NCI-H146 (cell line): ENCODE measurements around the gene LRRC75A.
"Not testable (repeated sequence)": the region's sequence is repeated elsewhere in the genome, so short reads cannot be mapped to it uniquely, and the experiment has no call there.

Experiments used
- DNase-seq: peaks from one replicate; lab custom pipeline; 2025; lab: John Stamatoyannopoulos, UW

The LRRC75A gene

GRCh38 chr17:16491703-16492612 is at the start of gene LRRC75A:
Gene LRRC75A, minus strand, starts transcription at chr17:16492193. Its CDS starts 203 bp downstream, at chr17:16491990.
- DNase-seq: peak; percentile 73

- DNase-seq: no peak
These were observed 45.1 kb upstream of the LRRC75A start for GRCh38 chr17:16537130-16537458.

GRCh38 chr17:16534236-16534635 is 42.2 kb upstream of the LRRC75A start:
- no peak for DNase-seq

- no peak for DNase-seq
These were observed 37.9 kb upstream of the LRRC75A start for GRCh38 chr17:16529906-16530305.

GRCh38 chr17:16527298-16527697 is 35.3 kb upstream of the LRRC75A start:
- DNase-seq: no peak

GRCh38 chr17:16525556-16525955 is 33.6 kb upstream of the LRRC75A start:
- not testable (repeated sequence) for DNase-seq

- peak; percentile 85 for DNase-seq
These were observed 29.2 kb upstream of the LRRC75A start for GRCh38 chr17:16521070-16521727.

GRCh38 chr17:16519021-16519420 is 27.0 kb upstream of the LRRC75A start:
- DNase-seq: no peak

GRCh38 chr17:16517477-16517876 is 25.5 kb upstream of the LRRC75A start:
- no peak for DNase-seq

- DNase-seq: peak; percentile 48
These were observed 24.6 kb upstream of the LRRC75A start for GRCh38 chr17:16516594-16517051.

- DNase-seq: no peak
These were observed 23.9 kb upstream of the LRRC75A start for GRCh38 chr17:16515933-16516332.

- DNase-seq: no peak
These were observed 21.9 kb upstream of the LRRC75A start for GRCh38 chr17:16513873-16514272.

GRCh38 chr17:16512011-16512410 is 20.0 kb upstream of the LRRC75A start:
- peak; percentile 93 for DNase-seq

GRCh38 chr17:16511593-16511992 is 19.6 kb upstream of the LRRC75A start:
- DNase-seq: peak; percentile 30

GRCh38 chr17:16507918-16508533 is 16.0 kb upstream of the LRRC75A start:
- DNase-seq: no peak

- no peak for DNase-seq
These were observed 14.2 kb upstream of the LRRC75A start for GRCh38 chr17:16506188-16506587.

- DNase-seq: no peak
These were observed 13.0 kb upstream of the LRRC75A start for GRCh38 chr17:16504984-16505383.

GRCh38 chr17:16496820-16497489 is 5.0 kb upstream of the LRRC75A start:
- DNase-seq: no peak

GRCh38 chr17:16495980-16496819 is 4.2 kb upstream of the LRRC75A start:
- no peak for DNase-seq

- no peak for DNase-seq
These were observed 3.6 kb upstream of the LRRC75A start for GRCh38 chr17:16495561-16495960.

- DNase-seq: no peak
These were observed 2.1 kb upstream of the LRRC75A start for GRCh38 chr17:16494059-16494458.
